Tibial artery (tissue), 4 donors: ENCODE results near the gene AREG.

Source experiments
- DNase-seq, 2 donors: peaks; one replicate each; pipeline ENCODE4 v3.0.0-alpha.2; 2019
- H3K27ac ChIP-seq, 2 donors: fragments of 200-600 bp; sonication (generic) in 1 of 2; 1 replicate in 1 of 2; 2 replicates in 1 of 2; pipeline ENCODE4 v1.5.1; 2018 to 2019; ENCODE audit warnings: mild to moderate bottlenecking in 1 of 2
- H3K27me3 ChIP-seq, 2 donors: fragments of 200-600 bp; sonication (generic) in 1 of 2; one replicate each; pipeline versions ENCODE4 v1.5.1 to v1.6.0; 2016 to 2019
- H3K36me3 ChIP-seq, 3 donors: fragments of 200-600 bp; sonication (generic) in 2 of 3; one replicate each; pipeline ENCODE4 v1.5.1; 2016 to 2019; ENCODE audit warnings: mild to moderate bottlenecking in 2 of 3
- H3K4me1 ChIP-seq, 4 donors: fragments of 200-600 bp; sonication (generic) in 2 of 4; 1 replicate in 3 of 4; 2 replicates in 1 of 4; pipeline ENCODE4 v1.5.1; 2016 to 2019
- H3K4me3 ChIP-seq, 2 donors: fragments of 200-600 bp; sonication (generic) in 1 of 2; 1 replicate in 1 of 2; 2 replicates in 1 of 2; pipeline ENCODE4 v1.5.1; 2018 to 2019; ENCODE audit warnings: mild to moderate bottlenecking in 2 of 2
- H3K9me3 ChIP-seq, 3 donors: fragments of 200-600 bp; sonication (generic) in 1 of 3; one replicate each; pipeline ENCODE4 v1.5.1; 2016 to 2019
- intact Hi-C: fragments of 100-400 bp; cut with DNase I; formaldehyde crosslinking; loops from one replicate; pipeline ENCODE4 v1.15.0; 2023; ENCODE audit warnings: low total_unique reads
- TF ChIP-seq, protein P1 (sequence below), 2 experiments: fragments of 200-600 bp in 1 of 2; fragments of 450-650 bp in 1 of 2; IDR thresholded peaks; one replicate each; pipeline ENCODE4 v1.5.1; 2017 to 2019; ENCODE audit warnings: antibody characterized with exemption in 2 of 2, mild to moderate bottlenecking in 1 of 2, moderate library complexity in 1 of 2

The AREG gene

DNA sequence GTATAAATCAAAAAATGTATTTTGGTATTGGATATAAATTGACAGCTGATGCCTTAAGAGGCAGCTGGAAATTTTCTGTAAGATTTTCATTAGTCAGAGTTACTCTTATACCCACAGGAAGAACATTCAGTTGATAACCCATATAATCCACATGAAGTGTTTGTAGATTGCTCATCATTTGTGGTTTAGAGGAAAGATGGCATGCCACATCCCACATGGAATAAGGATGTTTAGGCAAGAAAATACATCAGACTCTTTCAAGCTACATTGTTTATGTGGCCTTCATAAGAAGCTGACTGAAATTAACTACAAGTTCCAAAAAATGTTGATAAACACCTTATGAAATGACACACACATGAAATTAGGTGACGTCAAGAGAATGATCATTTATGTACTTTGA, 56.6 kb downstream of the AREG start:
- Histone ChIP-seq H3K9me3 (no peaks in the 10 kb centered on the region), H3K27me3 (no peaks in the 10 kb centered on the region)
- intact Hi-C loops, result no loop called here

DNA sequence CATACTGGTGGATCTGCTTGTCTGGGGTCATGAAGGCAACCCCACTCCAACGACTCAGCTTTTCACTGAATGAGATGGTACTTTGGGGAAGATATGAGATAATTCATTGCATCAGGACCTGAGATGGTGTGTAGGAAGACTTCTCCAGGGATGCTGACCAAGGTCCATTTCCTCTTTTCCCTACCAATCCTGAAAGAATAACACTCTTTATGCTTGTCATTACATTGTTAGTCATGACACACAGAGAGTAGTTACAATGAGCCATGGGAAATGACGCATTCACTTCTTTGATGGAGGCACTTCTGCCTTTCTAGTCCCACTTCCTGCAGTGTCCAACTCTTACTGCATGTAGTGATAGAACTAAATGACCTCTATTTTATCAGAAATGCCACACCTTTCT, 58.6 kb downstream of the AREG start:
- Histone ChIP-seq H3K27me3 (no peaks in the 10 kb centered on the region), H3K9me3 (no peaks in the 10 kb centered on the region), H3K36me3 (no peaks in the 10 kb centered on the region), H3K27ac (no peak overlapping the region), H3K4me3 (no peak overlapping the region), H3K4me1 (no peaks in the 10 kb centered on the region)
- intact Hi-C loops, result no loop called here
- no peak for DNase-seq
- TF ChIP-seq, protein P1, sequence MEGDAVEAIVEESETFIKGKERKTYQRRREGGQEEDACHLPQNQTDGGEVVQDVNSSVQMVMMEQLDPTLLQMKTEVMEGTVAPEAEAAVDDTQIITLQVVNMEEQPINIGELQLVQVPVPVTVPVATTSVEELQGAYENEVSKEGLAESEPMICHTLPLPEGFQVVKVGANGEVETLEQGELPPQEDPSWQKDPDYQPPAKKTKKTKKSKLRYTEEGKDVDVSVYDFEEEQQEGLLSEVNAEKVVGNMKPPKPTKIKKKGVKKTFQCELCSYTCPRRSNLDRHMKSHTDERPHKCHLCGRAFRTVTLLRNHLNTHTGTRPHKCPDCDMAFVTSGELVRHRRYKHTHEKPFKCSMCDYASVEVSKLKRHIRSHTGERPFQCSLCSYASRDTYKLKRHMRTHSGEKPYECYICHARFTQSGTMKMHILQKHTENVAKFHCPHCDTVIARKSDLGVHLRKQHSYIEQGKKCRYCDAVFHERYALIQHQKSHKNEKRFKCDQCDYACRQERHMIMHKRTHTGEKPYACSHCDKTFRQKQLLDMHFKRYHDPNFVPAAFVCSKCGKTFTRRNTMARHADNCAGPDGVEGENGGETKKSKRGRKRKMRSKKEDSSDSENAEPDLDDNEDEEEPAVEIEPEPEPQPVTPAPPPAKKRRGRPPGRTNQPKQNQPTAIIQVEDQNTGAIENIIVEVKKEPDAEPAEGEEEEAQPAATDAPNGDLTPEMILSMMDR (IDR thresholded peaks at IDR 0.05), result no peak

More for the DNA sequence above, 56.6 kb downstream of the AREG start:
- Histone ChIP-seq H3K4me3 (no peak overlapping the region), H3K4me1 (no peaks in the 10 kb centered on the region), H3K27ac (no peak overlapping the region), H3K36me3 (no peaks in the 10 kb centered on the region)
- TF ChIP-seq, protein P1 (IDR thresholded peaks at IDR 0.05), result no peak
- no peak for DNase-seq

DNA sequence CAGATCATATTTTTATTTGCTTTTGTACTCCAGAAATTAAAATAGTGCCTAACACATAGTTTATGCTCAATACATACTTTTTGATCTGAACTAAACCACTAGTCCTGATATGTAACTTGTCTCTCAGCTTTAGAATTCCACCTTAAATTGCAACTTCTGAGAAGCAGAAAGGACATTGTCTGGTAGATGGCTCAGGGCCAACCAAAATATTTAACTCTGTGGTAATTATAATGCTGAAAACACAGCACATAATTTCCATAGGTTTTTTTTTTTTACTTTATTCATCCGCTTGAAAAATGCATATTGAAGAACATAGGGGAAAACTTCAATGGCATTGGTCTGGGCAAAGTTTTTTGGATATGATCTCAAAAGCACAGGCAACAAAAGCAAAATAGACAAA, 59.3 kb downstream of the AREG start:
- no peaks in the 10 kb centered on the region for H3K4me1 ChIP-seq
- no peaks in the 10 kb centered on the region for H3K9me3 ChIP-seq
- H3K27ac ChIP-seq, result no peak overlapping the region
- no peak overlapping the region for H3K4me3 ChIP-seq
- TF ChIP-seq, protein P1 (IDR thresholded peaks at IDR 0.05), result no peak
- H3K27me3 ChIP-seq, result no peaks in the 10 kb centered on the region
- DNase-seq, result no peak
- no peaks in the 10 kb centered on the region for H3K36me3 ChIP-seq
- intact Hi-C loops, result no loop called here
